RKO (cell line): ENCODE measurements around the gene PHLDB3.
"Not testable (repeated sequence)": the region's sequence is repeated elsewhere in the genome, so short reads cannot be mapped to it uniquely, and the experiment has no call there.

Experiments used
- DNase-seq: peaks from one replicate; pipeline ENCODE4 v3.0.0-alpha.2; 2016; ENCODE audit warnings: low spot score

PHLDB3 gene

DNA sequence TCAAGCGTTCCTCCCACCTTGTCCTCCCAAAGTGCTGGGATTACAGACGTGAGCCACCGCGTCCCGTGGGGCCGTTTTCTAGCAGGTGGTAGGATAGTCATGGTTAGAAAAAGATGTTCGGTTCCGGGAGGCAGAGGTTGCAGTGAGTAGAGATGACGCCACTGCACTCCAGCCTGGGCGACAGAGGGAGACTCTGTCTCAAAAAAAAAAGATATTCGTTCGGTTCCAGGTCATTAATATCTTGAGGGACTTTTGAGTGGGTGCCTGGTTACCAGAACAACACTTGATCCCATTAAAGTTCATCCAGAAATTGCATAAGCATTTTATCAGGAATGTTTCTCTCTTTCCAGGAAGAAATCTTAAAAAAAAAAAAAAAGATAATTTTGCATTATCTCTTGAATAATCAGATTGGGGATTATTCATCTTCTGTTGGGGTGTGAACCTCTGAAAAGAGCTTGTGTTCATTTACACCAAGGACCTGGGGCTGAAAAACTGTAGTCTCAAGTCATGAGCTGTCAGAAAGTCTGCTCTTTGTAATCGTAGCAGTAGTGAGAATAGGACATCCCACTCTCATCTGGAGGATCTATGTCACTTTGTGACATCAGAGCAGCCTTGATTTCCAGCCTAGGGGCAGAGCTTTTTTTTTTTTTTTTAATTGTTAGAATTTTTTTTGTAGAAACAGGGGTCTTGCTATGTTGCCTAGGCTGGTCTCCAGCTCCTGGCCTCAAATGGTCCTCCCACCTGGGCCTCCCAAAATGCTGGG is 23.5 kb upstream of the PHLDB3 start:
- DNase-seq: peak; percentile 43

DNA sequence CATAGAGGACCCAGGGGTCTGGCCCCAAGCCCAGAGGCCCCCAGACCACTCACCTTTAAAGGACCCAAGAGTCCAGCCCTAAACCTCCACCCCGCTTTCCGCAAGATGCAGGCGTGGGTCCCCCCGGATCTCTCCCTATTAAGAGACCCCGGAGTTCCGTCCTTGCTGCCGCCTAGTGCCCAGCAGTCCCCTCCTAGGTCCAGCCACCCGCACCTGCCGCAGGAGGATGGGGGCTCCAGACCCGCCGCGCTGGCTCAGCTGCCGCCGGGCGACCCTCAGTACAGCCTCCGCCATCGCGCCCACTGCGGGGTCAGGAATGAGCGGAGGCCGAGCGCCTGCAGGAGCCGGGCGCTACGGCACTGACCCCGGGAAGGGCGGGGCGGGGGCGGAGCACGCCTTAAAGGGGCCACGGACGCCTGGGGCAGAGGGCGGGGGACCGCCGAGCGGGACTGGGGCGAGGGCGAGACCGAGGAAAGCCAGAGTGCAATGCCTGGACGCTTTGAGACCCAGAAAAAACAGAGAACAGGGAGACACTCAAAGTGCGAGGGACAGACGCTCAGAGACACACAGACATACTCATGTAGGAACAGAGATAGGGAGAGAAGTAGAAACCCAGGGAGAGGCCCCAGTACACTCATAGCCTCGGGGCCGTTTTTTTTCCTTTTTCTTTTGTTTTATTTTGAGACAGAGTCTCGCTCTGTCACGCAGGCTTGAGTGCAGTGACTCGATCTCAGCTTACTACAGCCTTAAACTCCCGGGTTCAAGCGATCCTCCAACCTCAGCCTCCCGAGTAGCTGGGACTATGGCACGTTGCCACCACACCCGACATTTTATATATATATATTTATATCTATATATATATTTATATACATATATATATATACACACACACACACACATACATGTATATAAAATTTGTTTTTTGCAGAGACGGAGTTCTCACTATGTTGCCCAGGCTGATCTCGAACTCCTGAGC is 22.6 kb upstream of the PHLDB3 start, which contains the start of gene ETHE1:
ETHE1 (minus strand) TSS at position 318 of the 976 bp plus-strand sequence; CDS start at position 294, 24 bp downstream.
- peak; percentile 78 for DNase-seq

GRCh38 chr19:43525836-43526771 is 21.6 kb upstream of the PHLDB3 start:
- peak; percentile 61 for DNase-seq

DNA sequence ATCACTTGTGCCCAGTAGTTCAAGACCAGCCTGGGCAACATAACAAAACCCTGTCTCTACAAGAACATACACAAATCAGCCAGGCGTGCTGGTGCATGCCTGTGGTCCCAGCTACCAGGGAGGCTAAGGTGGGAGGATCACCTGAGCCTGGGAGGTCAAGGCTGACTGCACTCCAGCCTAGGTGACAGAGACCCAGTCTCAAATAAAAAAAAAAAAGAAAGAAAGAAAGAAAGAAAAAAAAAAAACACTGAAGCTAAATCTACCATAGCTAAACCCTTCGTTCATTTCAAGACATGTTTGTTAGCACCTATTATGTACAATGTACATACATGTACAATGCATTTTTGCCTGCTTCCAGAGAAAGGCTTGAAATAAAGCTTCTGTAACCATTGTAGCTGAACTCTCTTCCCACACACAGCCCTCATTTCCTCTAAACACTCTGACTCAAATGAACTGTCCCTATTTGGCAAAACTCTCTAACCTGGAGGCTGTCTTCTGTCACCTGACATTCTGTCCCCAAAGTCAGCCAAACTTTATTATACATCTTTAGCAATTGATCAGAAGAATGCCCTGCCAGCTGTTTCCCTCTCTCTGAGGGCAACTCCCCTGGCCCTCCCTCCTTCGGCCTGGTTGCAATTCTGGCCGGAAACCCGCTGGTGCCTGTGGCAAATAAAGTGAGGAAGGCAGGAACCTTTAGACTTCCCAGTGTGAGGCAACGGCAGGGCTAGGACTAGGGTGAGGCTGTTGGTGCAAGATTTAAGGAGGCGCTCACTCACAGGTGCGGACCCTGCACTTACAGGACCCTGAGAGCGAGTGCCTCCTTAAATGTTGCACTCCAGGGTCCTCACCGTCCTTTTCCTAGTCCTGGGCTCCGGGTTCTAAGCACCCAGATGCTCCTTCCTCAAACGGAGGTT is 20.6 kb upstream of the PHLDB3 start:
- DNase-seq: peak; percentile 73

DNA sequence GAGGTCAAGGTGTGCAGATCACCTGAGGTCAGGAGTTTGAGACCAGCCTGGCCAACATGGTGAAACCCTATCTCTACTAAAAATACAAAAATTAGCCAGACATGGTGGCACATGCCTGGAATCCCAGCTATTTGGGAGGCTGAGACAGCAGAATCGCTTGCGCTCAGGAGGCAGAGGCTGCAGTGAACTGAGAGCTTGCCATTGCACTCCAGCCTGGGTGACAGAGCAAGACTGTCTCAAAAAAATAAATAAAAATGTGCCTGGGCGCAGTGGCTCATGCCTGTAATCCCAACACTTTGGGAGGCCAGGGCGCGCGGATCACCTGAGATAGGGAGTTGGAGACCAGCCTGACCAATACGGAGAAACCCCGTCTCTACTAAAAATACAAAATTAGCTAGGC is 19.1 kb upstream of the PHLDB3 start:
- not testable (repeated sequence) for DNase-seq

GRCh38 chr19:43522929-43523328 is 18.4 kb upstream of the PHLDB3 start:
- DNase-seq: no peak

DNA sequence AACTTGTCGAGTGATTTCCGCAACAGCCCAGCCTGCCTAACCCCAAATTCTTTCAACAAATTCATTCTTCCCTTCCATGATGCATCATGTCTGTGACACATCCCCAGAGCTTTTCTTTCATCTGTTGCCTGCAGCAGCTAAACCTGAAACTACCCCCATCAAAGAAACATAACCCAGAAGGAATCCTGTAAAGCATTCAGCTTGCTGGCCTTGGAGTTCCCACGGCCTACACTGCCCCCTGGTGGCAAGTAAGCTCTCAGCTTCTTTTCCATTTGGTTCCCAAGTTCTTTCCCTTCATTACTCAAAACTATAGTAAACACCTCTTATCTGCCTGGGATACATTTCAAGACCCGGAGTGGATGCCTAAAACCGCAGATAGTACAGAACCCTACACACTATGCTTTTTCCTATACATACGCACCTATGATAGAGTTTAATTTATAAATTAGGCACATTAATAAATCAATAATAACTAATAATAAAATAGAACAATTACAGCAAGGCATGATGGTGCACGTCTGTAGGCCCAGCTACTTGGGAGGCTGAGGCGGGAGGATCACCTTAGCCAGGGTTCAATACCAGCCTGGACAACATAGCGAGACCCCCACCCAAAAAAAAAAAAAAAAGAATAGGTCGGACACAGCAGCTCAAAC is 15.0 kb upstream of the PHLDB3 start:
- peak; percentile 88 for DNase-seq

DNA sequence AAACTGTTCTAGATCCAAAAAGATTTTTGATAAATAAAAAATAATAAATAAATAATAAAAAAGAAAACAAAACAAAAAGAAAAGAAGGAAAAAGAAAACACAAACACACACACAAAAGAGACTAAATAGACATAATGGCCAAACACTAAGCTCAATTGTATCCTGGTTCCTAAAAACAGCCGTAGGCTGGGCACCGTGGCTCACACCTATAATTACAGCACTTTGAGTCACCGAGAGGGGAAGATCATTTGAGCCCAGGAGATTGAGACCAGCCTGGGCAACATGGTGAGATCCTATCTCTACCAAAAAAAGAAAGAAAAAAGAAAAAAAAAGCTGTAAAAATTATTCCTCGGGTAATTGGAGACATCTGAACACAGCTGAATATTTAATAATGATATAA is 13.5 kb upstream of the PHLDB3 start:
- DNase-seq: no peak

DNA sequence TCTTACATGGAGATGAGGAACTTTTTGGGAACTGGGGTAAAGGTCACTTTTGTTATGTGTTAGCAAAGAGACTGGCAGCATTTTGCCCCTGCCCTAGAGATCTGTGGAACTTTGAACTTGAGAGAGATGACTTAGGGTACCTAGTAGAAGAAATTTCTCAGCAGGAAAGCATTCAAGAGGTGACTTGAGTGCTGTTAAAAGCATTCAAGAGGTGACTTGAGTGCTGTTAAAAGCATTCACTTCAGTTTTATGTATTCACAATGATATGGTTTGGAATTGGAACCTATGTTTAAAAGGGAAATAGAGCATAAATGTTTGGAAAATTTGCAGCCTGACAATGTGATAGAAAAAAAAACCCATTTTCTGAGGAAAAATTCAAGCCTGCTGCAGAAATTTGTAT is 7.9 kb upstream of the PHLDB3 start:
- DNase-seq: not testable (repeated sequence)

DNA sequence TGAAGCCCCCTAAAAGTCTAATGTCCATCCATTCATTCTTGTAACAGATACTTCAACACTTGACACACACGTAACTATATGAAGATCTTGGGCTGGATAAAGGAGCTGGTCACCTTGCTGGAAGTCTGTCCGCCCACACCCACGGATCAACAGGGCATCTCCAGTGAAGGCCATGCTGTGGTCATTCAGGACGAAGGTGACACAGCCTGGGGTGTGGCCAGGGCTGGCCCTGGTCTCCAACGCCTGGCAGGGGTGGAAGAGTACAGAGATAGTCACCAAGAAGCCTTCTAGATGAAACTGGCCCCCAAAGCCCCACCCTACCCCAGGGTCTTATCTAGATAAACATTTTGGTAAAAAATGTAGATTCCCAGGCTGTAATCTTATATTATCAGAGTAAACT is 6.8 kb upstream of the PHLDB3 start:
- no peak for DNase-seq

- no peak for DNase-seq
These were observed 6.2 kb upstream of the PHLDB3 start for GRCh38 chr19:43510713-43511112.

GRCh38 chr19:43507880-43508279 is 3.3 kb upstream of the PHLDB3 start:
- peak; percentile 18 for DNase-seq

DNA sequence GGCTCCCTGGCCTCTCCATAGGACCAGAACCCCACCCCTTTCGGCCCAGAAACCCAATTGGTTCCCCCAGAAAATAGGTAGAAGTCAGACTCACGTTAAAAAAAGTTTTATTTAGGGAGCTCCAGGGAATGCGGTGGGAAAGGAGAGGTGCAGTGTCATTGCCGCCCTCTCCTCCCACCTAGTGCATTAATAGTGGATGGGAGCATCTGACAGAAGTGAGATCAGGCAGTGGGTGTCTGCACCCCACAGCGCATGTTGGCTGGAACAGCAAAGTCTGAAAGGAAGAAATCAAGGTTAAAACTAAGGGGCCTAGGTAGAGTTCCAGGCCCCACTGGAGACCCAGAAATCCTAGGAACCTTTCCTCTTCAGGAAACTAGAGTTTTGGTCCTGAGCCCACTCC is 2.1 kb upstream of the PHLDB3 start:
- no peak for DNase-seq

DNA sequence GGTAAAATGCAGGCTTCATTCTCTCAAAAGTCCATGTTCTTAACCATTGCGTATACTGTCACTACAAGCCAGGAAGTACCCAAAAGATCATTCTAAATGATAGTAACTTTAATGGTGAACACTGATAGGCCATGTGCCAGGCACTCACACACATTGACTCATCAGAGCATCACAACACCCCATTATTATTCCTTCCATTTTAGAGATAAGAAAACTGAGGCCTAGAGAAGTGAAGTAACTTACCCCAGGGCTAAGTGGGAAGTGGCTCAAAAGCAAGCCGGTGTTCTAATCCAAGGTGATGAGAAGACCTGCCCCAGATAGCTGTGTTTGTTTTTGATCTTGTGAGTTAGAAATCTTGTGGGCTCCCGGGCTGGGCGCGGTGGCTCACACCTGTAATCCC is 1.4 kb upstream of the PHLDB3 start:
- DNase-seq: no peak

GRCh38 chr19:43505186-43505456 is 575 bp upstream of the PHLDB3 start:
- no peak for DNase-seq

- peak; percentile 93 for DNase-seq
These were observed 783 bp downstream of the PHLDB3 start for GRCh38 chr19:43503501-43504425.

DNA sequence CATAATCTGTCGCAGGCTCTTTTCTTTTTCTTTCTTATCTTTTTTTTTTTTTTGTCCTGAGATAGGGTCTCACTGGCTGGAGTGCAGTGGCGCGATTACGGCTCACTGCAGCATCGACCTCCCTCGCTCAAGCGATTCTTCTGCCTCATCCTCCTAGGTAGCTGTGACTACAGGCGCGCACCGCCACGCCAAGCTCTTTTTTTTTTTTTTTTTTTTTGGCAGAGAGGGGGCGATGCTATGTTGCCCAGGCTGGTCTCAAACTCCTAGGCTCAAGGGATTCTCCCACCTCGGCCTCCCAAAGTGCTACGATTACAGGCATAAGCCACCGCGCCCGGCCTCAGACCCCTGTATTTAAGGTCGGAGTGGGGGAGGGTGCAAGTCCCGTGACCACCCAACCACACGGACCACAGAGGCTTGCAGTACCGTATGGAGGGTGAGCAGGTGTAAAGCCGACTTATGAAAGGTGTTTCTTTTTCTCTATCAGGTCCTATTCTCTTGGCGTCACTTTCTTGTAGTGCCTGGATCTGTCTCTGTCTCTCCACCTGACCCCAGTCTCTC is 2.0 kb downstream of the PHLDB3 start:
- DNase-seq: no peak

GRCh38 chr19:43501661-43502418 is 2.7 kb downstream of the PHLDB3 start:
- no peak for DNase-seq
